Panc1 (cell line): Measurements from ENCODE around the gene PANK1. TPM values are rescaled to one million over a fixed set of nuclear protein-coding genes. Genes with fewer than 3 reads are reported as not detected.

Source experiments
- ATAC-seq: fragments of 200-7000 bp; cut with Tn5 transposase; 2 replicates; pipeline ENCODE4 v1.9.1; 2020; ENCODE audit warnings: mild to moderate bottlenecking, moderate library complexity
- BruUV-seq: library from RNA; stranded (reverse); fragments of 400-500 nt; replicated peaks from 2 replicates; lab custom pipeline; 2021; lab: Mats Ljungman, UMichigan
- CTCF ChIA-PET: fragments of 300-600 bp; sonication (Branson Sonifier 250); formaldehyde crosslinking; loops from one replicate; lab custom pipeline; 2022; ENCODE audit warnings: antibody characterized with exemption; lab: Charles Lee
- POLR2A ChIA-PET: fragments of 300-600 bp; sonication (Branson Sonifier 250); formaldehyde crosslinking; loops from one replicate; lab custom pipeline; 2022; ENCODE audit warnings: antibody characterized with exemption; lab: Charles Lee
- DNase-seq: peaks from one replicate; pipeline ENCODE4 v3.0.0-alpha.2; 2010; ENCODE audit warnings: low read depth, low spot score
- H3K27ac ChIP-seq: 2 replicates; pipeline ENCODE4 v1.5.1; 2011; ENCODE audit warnings: mild to moderate bottlenecking, low read length, inconsistent platforms
- H3K27me3 ChIP-seq: fragments of 200-500 bp; sonication (Bioruptor generic); 2 replicates; pipeline ENCODE4 v1.6.0; 2014; ENCODE audit warnings: low read length, inconsistent platforms; ENCODE audit not compliant: control insufficient read depth, insufficient read depth
- H3K36me3 ChIP-seq: fragments of 200-500 bp; sonication (Bioruptor generic); 2 replicates; pipeline ENCODE4 v1.5.1; 2014; ENCODE audit warnings: inconsistent platforms, mild to moderate bottlenecking, low read length, moderate library complexity; ENCODE audit not compliant: control insufficient read depth, insufficient read depth
- H3K4me1 ChIP-seq: 2 replicates; pipeline ENCODE4 v1.5.1; 2011; ENCODE audit warnings: inconsistent platforms, mild to moderate bottlenecking, low read length, moderate library complexity; ENCODE audit not compliant: control insufficient read depth, insufficient read depth
- H3K4me3 ChIP-seq, 2 experiments: 2 replicates each; pipeline ENCODE4 v1.5.1; 2011 to 2012; ENCODE audit warnings: low read depth in 2 of 2, low read length in 2 of 2, mild to moderate bottlenecking in 2 of 2, inconsistent platforms in 1 of 2, moderate library complexity in 1 of 2
- H3K9me3 ChIP-seq: fragments of 200-500 bp; sonication (Bioruptor generic); 2 replicates; pipeline ENCODE4 v1.5.1; 2014; ENCODE audit warnings: low read depth, mild to moderate bottlenecking, inconsistent platforms, low read length, moderate library complexity; ENCODE audit not compliant: control insufficient read depth, insufficient read depth
- CTCF ChIP-seq: fragments of 450-650 bp; IDR thresholded peaks from 2 replicates; pipeline ENCODE4 v1.5.1; 2017; ENCODE audit warnings: mild to moderate bottlenecking
- POLR2AphosphoS5 ChIP-seq: IDR thresholded peaks from 2 replicates; pipeline ENCODE4 v1.6.1; 2012; ENCODE audit warnings: mild to moderate bottlenecking, low read depth, low read length, moderate library complexity
- REST ChIP-seq, 2 experiments: IDR thresholded peaks; 2 replicates each; pipeline ENCODE4 v1.6.1; 2011 to 2012; ENCODE audit warnings: low read depth in 2 of 2, control low read depth in 1 of 2, low read length in 1 of 2, mild to moderate bottlenecking in 1 of 2, moderate library complexity in 1 of 2; ENCODE audit not compliant: insufficient read depth in 1 of 2
- SIN3A ChIP-seq: IDR thresholded peaks from 2 replicates; pipeline ENCODE4 v1.6.1; 2012; ENCODE audit warnings: low read depth, mild to moderate bottlenecking, low read length, moderate library complexity, borderline replicate concordance; ENCODE audit not compliant: insufficient read depth
- TCF7L2 ChIP-seq: IDR thresholded peaks from 2 replicates; pipeline ENCODE4 v1.6.1; 2011; ENCODE audit warnings: mild to moderate bottlenecking, low read depth, low read length, inconsistent platforms
- in situ Hi-C: cut with HindIII; loops from 2 replicates; pipeline ENCODE4 v1.10.0; 2016; ENCODE audit warnings: low sequenced_read_pairs, low pct_unique_long_range_greater_than_20kb
- intact Hi-C: fragments of 100-400 bp; cut with micrococcal nuclease; formaldehyde crosslinking; loops from one replicate; pipeline ENCODE4 v1.10.0; 2022; ENCODE audit not compliant: unreplicated experiment
- total RNA-seq: library from RNA; stranded (reverse); gene quantifications from one replicate; pipeline ENCODE4 v1.2.1, GENCODE V29; 2021; ENCODE audit not compliant: unreplicated experiment

The PANK1 gene
- total RNA-seq, 1 experiment from 2014 or later = 11.0 TPM

GRCh38 chr10:89576022-89576421, 69.0 kb downstream of the PANK1 start:
- ChIA-PET POLR2A (no interaction called here), CTCF (no interaction called here)
- in situ Hi-C loops = no loop called here
- TF ChIP-seq SIN3A (no peak), TCF7L2 (no peak), CTCF (no peak), REST (IDR thresholded peaks at IDR 0.05; ENCODE audit: insufficient read depth in 1 of 2, low read depth in 2 of 2, low read length in 1 of 2) (no peak), POLR2AphosphoS5 (no peak)
- no peaks in the 10 kb centered on the region for H3K36me3 ChIP-seq
- no peaks in the 10 kb centered on the region for H3K9me3 ChIP-seq
- ATAC-seq (no peak), DNase-seq (no peak)
- H3K4me3 ChIP-seq = no peak overlapping the region
- intact Hi-C loops = no loop called here
- BruUV-seq = no TSS peak
- no peaks in the 10 kb centered on the region for H3K4me1 ChIP-seq
- H3K27ac ChIP-seq = no peak overlapping the region
- no peaks in the 10 kb centered on the region for H3K27me3 ChIP-seq

- H3K4me1 ChIP-seq = no peaks in the 10 kb centered on the region
- no peak overlapping the region for H3K27ac ChIP-seq
- DNase-seq (no peak), ATAC-seq (no peak)
- intact Hi-C loops (no loop called here), in situ Hi-C loops (no loop called here)
- BruUV-seq = no TSS peak
- H3K9me3 ChIP-seq = no peaks in the 10 kb centered on the region
- H3K4me3 ChIP-seq = no peak overlapping the region
- POLR2A ChIA-PET = no interaction called here
- TF ChIP-seq TCF7L2 (no peak), SIN3A (no peak), CTCF (no peak)
- no peaks in the 10 kb centered on the region for H3K27me3 ChIP-seq
- H3K36me3 ChIP-seq = no peaks in the 10 kb centered on the region
- CTCF ChIA-PET = no interaction called here
Measured at GRCh38 chr10:89575031-89575430, 70.0 kb downstream of the PANK1 start.
